Duodenal mucosa (tissue), 2 donors: Measurements from ENCODE around the gene HSF2.
A peak's percentile ranks its signal among the peaks of the same experiment; 100 is the strongest.

Experiments
- H3K27ac ChIP-seq: one replicate; pipeline ENCODE4 v1.7.0; 2013; ENCODE audit warnings: low read depth, low read length
- H3K27me3 ChIP-seq, 2 donors: one replicate each; pipeline ENCODE4 v1.7.0; 2013; ENCODE audit warnings: low read length in 2 of 2, control low read depth in 1 of 2; ENCODE audit not compliant: insufficient read depth in 2 of 2, control insufficient read depth in 1 of 2
- H3K36me3 ChIP-seq, 2 donors: one replicate each; pipeline ENCODE4 v1.7.0; 2013; ENCODE audit warnings: low read length in 2 of 2, control low read depth in 1 of 2; ENCODE audit not compliant: insufficient read depth in 2 of 2, control insufficient read depth in 1 of 2
- H3K4me1 ChIP-seq, 2 donors: one replicate each; pipeline ENCODE4 v1.7.0; 2013; ENCODE audit warnings: low read length in 2 of 2, control low read depth in 1 of 2; ENCODE audit not compliant: insufficient read depth in 2 of 2, control insufficient read depth in 1 of 2
- H3K4me3 ChIP-seq, 2 donors: one replicate each; pipeline ENCODE4 v1.7.0; 2013; ENCODE audit warnings: low read length in 2 of 2, low read depth in 1 of 2
- H3K9ac ChIP-seq, 2 donors: one replicate each; pipeline ENCODE4 v1.7.0; 2013; ENCODE audit warnings: low read length in 2 of 2, low read depth in 1 of 2
- H3K9me3 ChIP-seq, 2 donors: one replicate each; pipeline ENCODE4 v1.7.0; 2013; ENCODE audit warnings: low read length in 2 of 2, control low read depth in 1 of 2; ENCODE audit not compliant: control insufficient read depth in 1 of 2

Gene HSF2

DNA sequence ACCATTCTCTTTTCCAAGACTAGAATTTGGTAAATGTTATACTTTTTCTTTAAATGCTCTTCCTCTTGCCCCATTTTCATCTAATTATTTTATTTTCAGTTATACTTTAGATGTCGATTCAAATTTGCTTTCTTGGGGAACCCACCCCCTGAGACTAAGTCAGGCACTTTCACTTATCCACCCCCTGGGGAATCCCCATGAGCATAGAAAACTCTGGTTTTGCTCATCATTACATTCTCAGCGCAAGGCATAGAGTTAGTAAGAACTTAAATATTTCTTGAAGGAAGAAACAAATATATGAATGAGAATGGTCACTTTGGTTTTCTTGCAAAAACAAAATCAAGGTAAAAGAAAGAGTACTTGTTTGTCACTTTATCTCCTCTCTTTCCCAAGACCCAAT, 25.1 kb upstream of the HSF2 start:
- no peaks in the 10 kb centered on the region for H3K36me3 ChIP-seq
- H3K4me3 ChIP-seq: no peak overlapping the region
- H3K9me3 ChIP-seq: no peaks in the 10 kb centered on the region
- H3K27me3 ChIP-seq: no peaks in the 10 kb centered on the region
- H3K4me1 ChIP-seq: peaks cover 0 to 3% of the 10 kb centered on the region in 2 donors
- H3K27ac ChIP-seq: no peak overlapping the region
- H3K9ac ChIP-seq: no peak overlapping the region

DNA sequence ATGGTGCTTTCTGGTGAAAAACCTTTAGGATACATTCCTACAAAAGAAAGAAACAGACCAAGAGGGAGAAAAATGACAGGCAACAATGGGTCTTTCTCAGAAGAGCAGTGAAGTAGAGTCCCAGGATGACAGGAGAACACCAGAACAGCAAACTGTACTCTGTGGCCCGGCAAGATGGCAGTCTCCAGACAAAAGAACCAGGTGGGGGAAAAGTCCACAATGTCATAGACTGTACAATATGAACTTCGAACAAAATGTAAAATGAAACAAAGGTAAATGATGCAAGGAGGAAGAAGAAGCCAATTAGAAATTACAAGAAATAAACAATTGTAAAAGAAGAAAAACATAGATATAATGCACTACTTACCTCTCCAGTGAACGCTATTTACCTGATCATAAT, 23.2 kb upstream of the HSF2 start:
- Histone ChIP-seq H3K9ac (no peak overlapping the region), H3K9me3 (no peaks in the 10 kb centered on the region), H3K27me3 (no peaks in the 10 kb centered on the region), H3K4me3 (peak overlapping the region; percentile 10 to 39), H3K4me1 (peaks cover 0 to 3% of the 10 kb centered on the region in 2 donors), H3K36me3 (no peaks in the 10 kb centered on the region), H3K27ac (no peak overlapping the region)

DNA sequence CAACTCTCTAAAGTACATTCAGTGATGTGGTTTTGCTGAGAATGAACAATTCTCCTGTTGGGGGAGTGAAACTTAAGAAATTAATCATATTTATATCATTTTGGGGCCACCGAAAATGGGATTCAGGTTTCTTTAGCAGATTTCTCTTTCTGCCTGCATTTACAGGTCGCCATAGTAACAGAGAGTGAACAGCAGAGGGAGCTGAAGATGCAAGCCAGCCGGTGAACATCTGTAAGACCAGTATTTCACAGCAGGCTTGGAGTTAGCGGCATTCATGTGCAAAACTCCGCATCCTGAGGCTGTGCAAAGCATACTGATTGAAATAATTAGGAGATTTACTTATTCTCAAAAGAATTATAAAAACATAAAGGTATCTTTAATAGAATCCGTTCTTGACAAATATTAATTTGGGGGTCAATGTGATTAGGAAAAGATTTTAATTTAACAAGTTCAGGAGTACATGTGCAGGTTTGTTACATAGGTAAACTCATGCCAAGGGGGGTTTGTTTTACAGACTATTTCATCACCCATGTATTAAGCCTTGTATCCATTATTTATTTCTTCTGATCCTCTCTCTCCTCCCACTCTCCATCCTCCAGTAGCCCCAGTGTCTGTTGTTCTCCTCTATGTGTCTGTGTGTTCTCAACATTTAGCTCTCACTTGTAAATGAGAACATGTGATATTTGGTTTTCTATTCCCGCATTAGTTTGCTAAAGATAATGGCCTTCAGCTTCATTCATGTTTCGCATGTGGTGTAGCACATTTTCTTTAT, 17.8 kb upstream of the HSF2 start:
- Histone ChIP-seq H3K9me3 (no peaks in the 10 kb centered on the region), H3K36me3 (no peaks in the 10 kb centered on the region), H3K27ac (no peak overlapping the region), H3K4me3 (no peak overlapping the region), H3K4me1 (peaks cover 0 to under 1% of the 10 kb centered on the region in 2 donors), H3K9ac (no peak overlapping the region), H3K27me3 (no peaks in the 10 kb centered on the region)

DNA sequence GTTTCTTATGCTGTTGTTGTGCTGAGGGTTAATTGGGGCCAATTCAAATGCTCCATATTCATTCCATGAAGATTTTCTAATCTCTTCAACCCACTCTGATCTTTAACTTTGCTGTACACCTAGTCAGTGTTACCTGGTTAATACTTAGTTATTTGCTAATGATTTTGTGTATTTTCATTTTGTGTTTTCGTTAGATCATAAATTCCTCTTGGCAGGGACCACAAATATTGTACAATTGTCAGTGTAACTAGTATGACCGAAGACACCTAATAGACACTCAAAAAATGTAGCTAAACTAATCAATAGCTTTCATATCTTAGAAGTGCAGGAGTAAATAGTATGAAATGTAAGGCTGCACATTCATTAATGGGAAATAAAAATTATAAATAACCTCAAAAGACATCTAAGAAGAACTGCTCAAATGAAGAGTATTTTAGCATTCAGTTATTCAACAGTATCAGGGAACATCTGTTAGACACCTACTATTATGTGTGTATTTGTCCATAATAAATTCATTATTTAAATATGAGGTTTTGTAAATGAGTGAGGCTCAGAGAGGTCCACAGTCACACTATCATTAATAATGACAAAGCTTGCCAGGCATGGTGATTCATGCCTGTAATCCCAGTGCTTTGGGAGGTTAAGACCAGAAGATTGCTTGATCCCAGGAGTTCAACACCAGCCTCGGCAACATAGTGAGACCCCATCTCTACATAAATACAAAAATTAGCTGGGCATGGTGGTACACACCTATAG, 13.4 kb upstream of the HSF2 start:
- Histone ChIP-seq H3K4me1 (no peaks in the 10 kb centered on the region), H3K27ac (no peak overlapping the region), H3K27me3 (no peaks in the 10 kb centered on the region), H3K36me3 (no peaks in the 10 kb centered on the region), H3K4me3 (no peak overlapping the region), H3K9ac (no peak overlapping the region), H3K9me3 (no peaks in the 10 kb centered on the region)

DNA sequence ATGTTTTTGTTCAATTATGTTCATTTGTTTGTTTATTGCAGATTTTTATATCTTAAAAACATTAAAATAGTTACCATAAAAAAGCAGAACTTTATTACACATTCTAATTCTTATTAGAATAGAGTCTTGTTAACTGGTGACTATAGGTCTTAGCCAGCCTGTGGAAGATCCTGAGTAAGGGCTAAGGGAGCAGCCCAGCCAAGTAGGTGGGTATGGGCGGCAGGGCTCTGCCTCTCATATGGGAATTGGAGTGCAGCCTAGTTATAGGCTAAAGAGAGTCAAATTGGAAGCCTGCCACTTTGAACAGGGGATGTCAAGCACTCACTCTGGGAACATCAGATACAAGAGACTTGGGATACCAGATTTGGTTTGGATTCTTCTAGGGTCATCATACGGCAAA, 10.5 kb upstream of the HSF2 start:
- H3K9me3 ChIP-seq: no peaks in the 10 kb centered on the region
- no peaks in the 10 kb centered on the region for H3K36me3 ChIP-seq
- H3K4me1 ChIP-seq: no peaks in the 10 kb centered on the region
- H3K27me3 ChIP-seq: no peaks in the 10 kb centered on the region
- no peak overlapping the region for H3K9ac ChIP-seq
- no peak overlapping the region for H3K4me3 ChIP-seq
- no peak overlapping the region for H3K27ac ChIP-seq

GRCh38 chr6:122389704-122390372, 9.6 kb upstream of the HSF2 start:
- Histone ChIP-seq H3K36me3 (no peaks in the 10 kb centered on the region), H3K9ac (no peak overlapping the region), H3K27me3 (no peaks in the 10 kb centered on the region), H3K9me3 (no peaks in the 10 kb centered on the region), H3K27ac (no peak overlapping the region), H3K4me3 (no peak overlapping the region), H3K4me1 (no peaks in the 10 kb centered on the region)

DNA sequence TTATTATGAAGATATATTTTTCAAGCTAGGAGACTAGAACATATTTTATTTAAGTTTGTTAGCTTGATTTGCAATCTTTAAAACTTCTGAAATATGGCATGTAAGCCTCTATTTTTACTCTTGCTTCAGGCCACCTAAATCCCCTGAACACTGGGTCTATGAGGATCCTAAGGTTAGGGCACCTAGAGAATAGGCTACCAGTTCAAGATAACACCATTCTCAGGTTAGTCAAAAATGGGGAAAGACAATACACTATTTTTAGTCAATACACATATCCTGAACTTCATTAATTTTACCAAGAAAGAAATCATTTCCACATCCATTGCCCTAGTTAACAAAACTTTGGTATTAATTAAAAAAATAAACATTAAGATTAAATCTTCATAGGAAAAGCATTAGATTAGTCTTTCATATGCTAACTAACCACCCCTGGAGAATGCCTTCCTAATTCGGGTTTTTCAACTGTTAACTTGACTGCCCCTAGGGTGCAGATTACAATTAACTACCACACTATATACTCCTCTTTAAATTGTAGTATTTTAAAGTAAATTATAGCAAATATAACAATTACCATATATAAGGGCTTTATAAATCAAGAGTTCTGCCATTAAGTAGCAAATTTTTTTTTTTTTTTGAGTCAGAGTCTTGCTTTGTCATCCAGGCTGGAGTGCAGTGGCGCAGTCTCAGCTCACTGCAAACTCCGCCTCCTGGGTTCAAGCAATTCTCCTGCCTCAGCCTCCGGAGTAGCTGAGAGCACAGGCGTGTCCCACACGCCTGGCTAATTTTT, 6.7 kb upstream of the HSF2 start:
- no peak overlapping the region for H3K4me3 ChIP-seq
- no peak overlapping the region for H3K27ac ChIP-seq
- H3K4me1 ChIP-seq: no peaks in the 10 kb centered on the region
- H3K9ac ChIP-seq: no peak overlapping the region
- no peaks in the 10 kb centered on the region for H3K27me3 ChIP-seq
- no peaks in the 10 kb centered on the region for H3K9me3 ChIP-seq
- no peaks in the 10 kb centered on the region for H3K36me3 ChIP-seq

GRCh38 chr6:122393351-122393896, 6.0 kb upstream of the HSF2 start:
- Histone ChIP-seq H3K9me3 (no peaks in the 10 kb centered on the region), H3K27me3 (no peaks in the 10 kb centered on the region), H3K36me3 (no peaks in the 10 kb centered on the region)

DNA sequence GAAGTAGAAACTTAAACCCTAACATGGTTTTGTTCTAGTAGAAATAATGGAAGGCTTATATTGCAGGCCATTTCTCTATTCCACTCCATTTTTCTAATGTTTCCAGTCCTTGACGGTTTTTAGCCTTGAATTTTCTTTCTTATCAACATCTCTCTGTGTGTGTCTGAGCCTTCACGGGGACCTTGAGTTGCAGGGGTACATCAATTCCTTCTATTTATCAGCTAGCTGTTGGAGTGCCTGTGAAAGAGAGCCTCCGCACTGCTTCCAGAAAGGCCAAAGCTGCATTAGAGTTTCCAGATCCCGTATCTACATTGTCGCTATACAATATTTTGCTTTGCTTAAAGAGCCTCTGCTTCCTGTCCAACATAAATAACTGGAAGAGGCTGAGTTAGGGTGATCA, 5.4 kb upstream of the HSF2 start:
- H3K9ac ChIP-seq: no peak overlapping the region
- no peak overlapping the region for H3K27ac ChIP-seq
- H3K4me1 ChIP-seq: peaks cover 0 to 3% of the 10 kb centered on the region in 2 donors
- no peaks in the 10 kb centered on the region for H3K27me3 ChIP-seq
- no peaks in the 10 kb centered on the region for H3K9me3 ChIP-seq
- no peak overlapping the region for H3K4me3 ChIP-seq
- no peaks in the 10 kb centered on the region for H3K36me3 ChIP-seq

More at GRCh38 chr6:122393351-122393896, 6.0 kb upstream of the HSF2 start:
- H3K9ac ChIP-seq: no peak overlapping the region
- no peak overlapping the region for H3K27ac ChIP-seq
- H3K4me3 ChIP-seq: no peak overlapping the region
- H3K4me1 ChIP-seq: no peaks in the 10 kb centered on the region
